Measurements from ENCODE around the gene SLC2A13. TPM values are rescaled to one million over a fixed set of nuclear protein-coding genes. Genes with fewer than 3 reads are reported as not detected.
A peak's percentile ranks its signal among the peaks of the same experiment; 100 is the strongest.

The SLC2A13 gene
- total and polyA plus RNA-seq, 4 donors: 1.9 to 20.2 (median 6.9) TPM

GRCh38 chr12:39912211-39912980 is 193.5 kb downstream of the SLC2A13 start:
- Histone ChIP-seq H3K36me3 (ENCODE audit: control insufficient read depth in 4 of 4, insufficient read depth in 3 of 4, low read depth in 1 of 4, low read length in 3 of 4) (no peaks in the 10 kb centered on the region), H3K9ac (ENCODE audit: low read depth in 1 of 2, low read length in 2 of 2) (no peak overlapping the region), H3K4me3 (ENCODE audit: low read depth in 1 of 3, low read length in 3 of 3) (no peak overlapping the region), H3K4me1 (ENCODE audit: control insufficient read depth in 4 of 4, insufficient read depth in 4 of 4, low read length in 3 of 4) (peaks cover 4 to 17% (median 10%) of the 10 kb centered on the region in 4 donors), H3K27ac (ENCODE audit: low read depth in 1 of 2, low read length in 2 of 2) (peak overlapping the region in 1 of 2 donors; percentile 28), H3K9me3 (ENCODE audit: control insufficient read depth in 4 of 4, low read length in 3 of 4) (no peaks in the 10 kb centered on the region), H3K27me3 (ENCODE audit: control insufficient read depth in 4 of 4, insufficient read depth in 4 of 4, low read length in 3 of 4) (no peaks in the 10 kb centered on the region)
- TF ChIP-seq RXRA (IDR thresholded peaks at IDR 0.05) (peak in 1 of 2 donors; percentile 20), REST (IDR thresholded peaks at IDR 0.05) (no peak), HNF4G (IDR thresholded peaks at IDR 0.05) (no peak), RAD21 (IDR thresholded peaks at IDR 0.05) (peak in 1 of 2 donors; percentile 46), TAF1 (conservative IDR thresholded peaks at IDR 0.05) (no peak), GABPA (IDR thresholded peaks at IDR 0.05 in 1 of 2, conservative IDR thresholded peaks at IDR 0.05 in 1 of 2) (no peak), SP1 (IDR thresholded peaks at IDR 0.05) (peak; percentile 55), ATF3 (IDR thresholded peaks at IDR 0.05) (no peak), CTCF (IDR thresholded peaks at IDR 0.05; ENCODE audit: low read depth, low read length, missing input control) (no peak), HNF4A (conservative IDR thresholded peaks at IDR 0.05) (peak; percentile 26 to 29), FOXA2 (IDR thresholded peaks at IDR 0.05) (no peak), EGR1 (IDR thresholded peaks at IDR 0.05; ENCODE audit: low read depth in 2 of 2) (no peak), FOXA1 (IDR thresholded peaks at IDR 0.05) (no peak), NR2F2 (IDR thresholded peaks at IDR 0.05) (no peak), ZBTB33 (IDR thresholded peaks at IDR 0.05) (no peak), YY1 (IDR thresholded peaks at IDR 0.05) (peak; percentile 43), MAX (IDR thresholded peaks at IDR 0.05) (no peak), JUND (IDR thresholded peaks at IDR 0.05) (peak in 1 of 2 donors; percentile 32)
- no peak for DNase-seq (ENCODE audit: low spot score)
- WGBS: 52% methylated on average over 7 of the region's 7 CpGs
